Loucy (cell line): ENCODE results near the gene MEF2A.

Source experiments
- H2AFZ ChIP-seq: fragments of 200-600 bp; sonication (generic); 2 replicates; pipeline ENCODE4 v1.6.0; 2016; ENCODE audit warnings: antibody characterized with exemption, mild to moderate bottlenecking, low read length, moderate library complexity
- H3F3A ChIP-seq: fragments of 200-600 bp; 2 replicates; pipeline ENCODE4 v1.6.0; 2016; ENCODE audit warnings: antibody characterized with exemption, low read depth, mild to moderate bottlenecking
- H3K27me3 ChIP-seq: fragments of 200-600 bp; sonication (generic); 2 replicates; pipeline ENCODE4 v1.6.1; 2014; ENCODE audit warnings: low read length, mild to moderate bottlenecking; ENCODE audit not compliant: insufficient read depth, poor library complexity, severe bottlenecking
- H3K36me3 ChIP-seq: fragments of 200-600 bp; sonication (generic); 2 replicates; pipeline ENCODE4 v1.6.1; 2016; ENCODE audit warnings: low read length; ENCODE audit not compliant: insufficient read depth
- H3K4me1 ChIP-seq: fragments of 200-600 bp; sonication (generic); 2 replicates; pipeline ENCODE4 v1.5.1; 2014; ENCODE audit warnings: low read length, mild to moderate bottlenecking; ENCODE audit not compliant: insufficient read depth, poor library complexity, severe bottlenecking
- H3K4me2 ChIP-seq: fragments of 200-600 bp; sonication (generic); 2 replicates; pipeline ENCODE4 v1.6.0; 2014; ENCODE audit warnings: antibody characterized with exemption, low read length, low read depth, mild to moderate bottlenecking; ENCODE audit not compliant: poor library complexity, severe bottlenecking
- H3K4me3 ChIP-seq: fragments of 200-600 bp; sonication (generic); 2 replicates; pipeline ENCODE4 v1.5.1; 2014; ENCODE audit warnings: low read length, mild to moderate bottlenecking, mixed read lengths; ENCODE audit not compliant: poor library complexity, severe bottlenecking
- H3K79me2 ChIP-seq: fragments of 200-600 bp; sonication (generic); 2 replicates; pipeline ENCODE4 v1.6.1; 2014; ENCODE audit warnings: low read length; ENCODE audit not compliant: insufficient read depth
- H3K9ac ChIP-seq: fragments of 200-600 bp; sonication (generic); 2 replicates; pipeline ENCODE4 v1.6.0; 2014; ENCODE audit warnings: mild to moderate bottlenecking, low read depth, low read length, moderate library complexity; ENCODE audit not compliant: poor library complexity, severe bottlenecking
- H3K9me2 ChIP-seq: fragments of 200-600 bp; sonication (generic); replicated peaks from 2 replicates; pipeline ENCODE4 v1.6.1; 2016; ENCODE audit warnings: low read depth, low read length, mixed read lengths
- H3K9me3 ChIP-seq: fragments of 200-600 bp; sonication (generic); 2 replicates; pipeline ENCODE4 v1.6.1; 2014; ENCODE audit warnings: mild to moderate bottlenecking, antibody characterized with exemption, low read length, low read depth; ENCODE audit not compliant: insufficient read depth
- H4K20me1 ChIP-seq: fragments of 200-600 bp; sonication (generic); 2 replicates; pipeline ENCODE4 v1.6.0; 2014; ENCODE audit warnings: antibody characterized with exemption, low read length, mild to moderate bottlenecking; ENCODE audit not compliant: insufficient read depth, poor library complexity, severe bottlenecking
- EZH2phosphoT487 ChIP-seq: fragments of 200-600 bp; IDR thresholded peaks from 2 replicates; pipeline ENCODE4 v1.6.1; 2018; ENCODE audit warnings: antibody characterized with exemption, mild to moderate bottlenecking, moderate library complexity, borderline replicate concordance
- TF ChIP-seq, protein P1 (sequence below): fragments of 200-600 bp; sonication (generic); conservative IDR thresholded peaks from 2 replicates; pipeline ENCODE4 v1.5.1; 2014; ENCODE audit warnings: mild to moderate bottlenecking, antibody characterized with exemption, low read length

Gene MEF2A

DNA sequence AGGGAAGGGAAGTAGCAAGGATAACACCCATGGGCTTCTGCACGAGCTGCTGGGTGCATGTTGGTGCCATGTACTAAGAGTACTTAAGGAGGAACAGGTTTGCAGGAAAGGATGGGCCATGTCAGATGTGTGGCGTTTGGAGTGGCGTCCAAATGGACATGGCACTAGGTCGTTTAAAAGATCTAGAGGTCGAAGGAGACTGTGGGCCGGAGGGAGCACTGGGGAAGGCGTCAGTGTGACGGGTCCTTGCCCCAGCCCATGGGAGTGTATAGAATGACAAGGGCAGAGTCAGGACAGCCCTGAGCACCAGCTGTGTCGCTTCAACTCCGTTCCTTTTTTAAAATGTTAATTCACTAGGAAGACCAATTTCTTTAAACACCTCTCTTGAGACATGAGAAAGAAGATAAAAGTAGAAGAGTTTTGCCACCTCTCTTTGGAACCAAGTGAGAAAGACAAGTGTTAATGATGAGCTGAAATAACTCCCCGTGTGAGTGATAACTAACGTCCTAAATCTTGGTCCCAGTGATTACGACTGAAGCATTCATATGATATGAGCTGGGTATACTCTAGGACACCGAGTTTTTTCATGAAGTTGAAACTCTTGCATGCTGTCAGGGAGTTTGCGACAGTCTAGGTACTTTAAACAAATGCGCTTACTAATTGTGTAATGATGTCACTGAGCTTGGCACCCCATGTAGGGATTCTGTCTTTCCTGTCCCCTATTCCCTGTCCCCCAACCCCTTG, 143.6 kb downstream of the MEF2A start:
- no peaks in the 10 kb centered on the region for H3K79me2 ChIP-seq
- H2AFZ ChIP-seq, result no peak overlapping the region
- no peaks in the 10 kb centered on the region for H3K4me1 ChIP-seq
- H3K9me3 ChIP-seq, result no peaks in the 10 kb centered on the region
- 0 out of 2 replicates have a peak, but pooled peaks cover 5% of the 10 kb centered on the region for H3F3A ChIP-seq
- H4K20me1 ChIP-seq, result no peaks in the 10 kb centered on the region
- H3K36me3 ChIP-seq, result peaks cover 30% of the 10 kb centered on the region; the same call in 1 of the 2 replicates
- no peak for TF ChIP-seq EZH2phosphoT487
- TF ChIP-seq, protein P1, sequence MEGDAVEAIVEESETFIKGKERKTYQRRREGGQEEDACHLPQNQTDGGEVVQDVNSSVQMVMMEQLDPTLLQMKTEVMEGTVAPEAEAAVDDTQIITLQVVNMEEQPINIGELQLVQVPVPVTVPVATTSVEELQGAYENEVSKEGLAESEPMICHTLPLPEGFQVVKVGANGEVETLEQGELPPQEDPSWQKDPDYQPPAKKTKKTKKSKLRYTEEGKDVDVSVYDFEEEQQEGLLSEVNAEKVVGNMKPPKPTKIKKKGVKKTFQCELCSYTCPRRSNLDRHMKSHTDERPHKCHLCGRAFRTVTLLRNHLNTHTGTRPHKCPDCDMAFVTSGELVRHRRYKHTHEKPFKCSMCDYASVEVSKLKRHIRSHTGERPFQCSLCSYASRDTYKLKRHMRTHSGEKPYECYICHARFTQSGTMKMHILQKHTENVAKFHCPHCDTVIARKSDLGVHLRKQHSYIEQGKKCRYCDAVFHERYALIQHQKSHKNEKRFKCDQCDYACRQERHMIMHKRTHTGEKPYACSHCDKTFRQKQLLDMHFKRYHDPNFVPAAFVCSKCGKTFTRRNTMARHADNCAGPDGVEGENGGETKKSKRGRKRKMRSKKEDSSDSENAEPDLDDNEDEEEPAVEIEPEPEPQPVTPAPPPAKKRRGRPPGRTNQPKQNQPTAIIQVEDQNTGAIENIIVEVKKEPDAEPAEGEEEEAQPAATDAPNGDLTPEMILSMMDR, result no peak
- no peaks in the 10 kb centered on the region for H3K9me2 ChIP-seq
- no peaks in the 10 kb centered on the region for H3K27me3 ChIP-seq
- H3K4me2 ChIP-seq, result no peak overlapping the region
- H3K4me3 ChIP-seq, result no peak overlapping the region
- no peak overlapping the region for H3K9ac ChIP-seq

DNA sequence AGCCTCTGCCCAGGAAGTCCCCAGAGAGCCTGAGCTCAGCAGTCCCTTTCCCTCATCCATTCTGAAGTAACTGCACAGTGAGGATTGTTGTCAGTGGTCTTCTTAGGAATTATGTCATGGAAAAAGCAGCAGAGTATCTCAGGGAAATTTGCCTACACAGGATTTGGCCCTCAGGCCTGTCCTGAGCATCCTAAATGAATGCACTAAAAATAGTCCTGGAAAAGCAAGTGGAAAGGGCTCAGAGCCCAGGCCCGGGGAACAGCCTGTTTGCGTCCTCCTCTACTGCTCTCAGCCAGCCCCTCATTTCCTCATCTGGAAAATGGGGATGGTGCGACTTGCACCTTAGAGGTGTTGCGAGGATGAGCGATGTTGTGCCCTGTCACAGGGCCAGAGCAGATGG, 145.8 kb downstream of the MEF2A start:
- no peaks in the 10 kb centered on the region for H4K20me1 ChIP-seq
- no peaks in the 10 kb centered on the region for H3K27me3 ChIP-seq
- H3K9ac ChIP-seq, result no peak overlapping the region
- no peaks in the 10 kb centered on the region for H3K4me1 ChIP-seq
- peaks cover 41% of the 10 kb centered on the region; the same call in 1 of the 2 replicates for H3K36me3 ChIP-seq
- H3K9me2 ChIP-seq, result no peaks in the 10 kb centered on the region
- H3K4me2 ChIP-seq, result no peak overlapping the region
- H3F3A ChIP-seq, result 0 out of 2 replicates have a peak, but pooled peaks cover 5% of the 10 kb centered on the region
- H3K9me3 ChIP-seq, result no peaks in the 10 kb centered on the region
- TF ChIP-seq EZH2phosphoT487, result no peak
- TF ChIP-seq, protein P1, result no peak
- no peak overlapping the region for H3K4me3 ChIP-seq
- H3K79me2 ChIP-seq, result no peaks in the 10 kb centered on the region
- H2AFZ ChIP-seq, result no peak overlapping the region

DNA sequence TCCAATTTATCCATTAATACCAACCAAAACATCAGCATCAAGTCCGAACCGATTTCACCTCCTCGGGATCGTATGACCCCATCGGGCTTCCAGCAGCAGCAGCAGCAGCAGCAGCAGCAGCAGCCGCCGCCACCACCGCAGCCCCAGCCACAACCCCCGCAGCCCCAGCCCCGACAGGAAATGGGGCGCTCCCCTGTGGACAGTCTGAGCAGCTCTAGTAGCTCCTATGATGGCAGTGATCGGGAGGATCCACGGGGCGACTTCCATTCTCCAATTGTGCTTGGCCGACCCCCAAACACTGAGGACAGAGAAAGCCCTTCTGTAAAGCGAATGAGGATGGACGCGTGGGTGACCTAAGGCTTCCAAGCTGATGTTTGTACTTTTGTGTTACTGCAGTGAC, 146.6 kb downstream of the MEF2A start:
- H3K9ac ChIP-seq, result no peak overlapping the region

More for the DNA sequence above, 146.6 kb downstream of the MEF2A start:
- no peak for TF ChIP-seq EZH2phosphoT487
- TF ChIP-seq, protein P1, result no peak
- H3K4me2 ChIP-seq, result no peak overlapping the region
- no peaks in the 10 kb centered on the region for H3K9me3 ChIP-seq
- 0 out of 2 replicates have a peak, but pooled peaks cover 5% of the 10 kb centered on the region for H3F3A ChIP-seq
- no peaks in the 10 kb centered on the region for H3K9me2 ChIP-seq
- no peaks in the 10 kb centered on the region for H3K4me1 ChIP-seq
- H3K36me3 ChIP-seq, result peaks cover 41% of the 10 kb centered on the region; the same call in 1 of the 2 replicates
- H4K20me1 ChIP-seq, result no peaks in the 10 kb centered on the region
- no peak overlapping the region for H3K4me3 ChIP-seq
- no peaks in the 10 kb centered on the region for H3K27me3 ChIP-seq
- H2AFZ ChIP-seq, result no peak overlapping the region
- no peaks in the 10 kb centered on the region for H3K79me2 ChIP-seq
